HCT116 (cell line): Measurements from ENCODE around the gene CENPX.

Source experiments
- EGR1 ChIP-seq: IDR thresholded peaks from 2 replicates; pipeline ENCODE4 v1.6.1; 2012; ENCODE audit warnings: low read depth
- EZH2 ChIP-seq: fragments of 200-600 bp; sonication (generic); IDR thresholded peaks from 2 replicates; pipeline ENCODE4 v1.6.1; 2017; ENCODE audit warnings: antibody characterized with exemption, mixed run types
- POLR2AphosphoS5 ChIP-seq: IDR thresholded peaks from 2 replicates; pipeline ENCODE4 v1.6.1; 2011; ENCODE audit warnings: mild to moderate bottlenecking, low read depth, low read length, moderate library complexity
- SIN3A ChIP-seq: IDR thresholded peaks from 2 replicates; pipeline ENCODE4 v1.6.1; 2012; ENCODE audit warnings: low read depth
- SP1 ChIP-seq: IDR thresholded peaks from 2 replicates; pipeline ENCODE4 v1.6.1; 2012; ENCODE audit warnings: low read depth
- YY1 ChIP-seq: IDR thresholded peaks from 2 replicates; pipeline ENCODE4 v1.6.1; 2011; ENCODE audit warnings: low read length, low read depth, moderate library complexity, mild to moderate bottlenecking; ENCODE audit not compliant: insufficient replicate concordance; ENCODE audit errors: extremely low read depth
- TF ChIP-seq, protein P1 (sequence below): IDR thresholded peaks from 2 replicates; pipeline ENCODE4 v1.6.1; 2012; ENCODE audit warnings: low read depth
- TF ChIP-seq, protein P2 (sequence below), 3 experiments: fragments of 200-600 bp in 1 of 3; sonication (generic) in 1 of 3; IDR thresholded peaks in 2 of 3; conservative IDR thresholded peaks in 1 of 3; 2 replicates each; pipeline ENCODE4 v1.5.1; 2012 to 2017; ENCODE audit warnings: low read depth in 2 of 3, low read length in 2 of 3, antibody characterized with exemption in 1 of 3, borderline replicate concordance in 1 of 3, control low read depth in 1 of 3, mild to moderate bottlenecking in 1 of 3, mixed read lengths in 1 of 3, mixed run types in 1 of 3, moderate library complexity in 1 of 3; ENCODE audit not compliant: insufficient read depth in 1 of 3
- TF ChIP-seq, protein P3 (sequence below): IDR thresholded peaks from 2 replicates; pipeline ENCODE4 v1.6.1; 2012

DNA sequence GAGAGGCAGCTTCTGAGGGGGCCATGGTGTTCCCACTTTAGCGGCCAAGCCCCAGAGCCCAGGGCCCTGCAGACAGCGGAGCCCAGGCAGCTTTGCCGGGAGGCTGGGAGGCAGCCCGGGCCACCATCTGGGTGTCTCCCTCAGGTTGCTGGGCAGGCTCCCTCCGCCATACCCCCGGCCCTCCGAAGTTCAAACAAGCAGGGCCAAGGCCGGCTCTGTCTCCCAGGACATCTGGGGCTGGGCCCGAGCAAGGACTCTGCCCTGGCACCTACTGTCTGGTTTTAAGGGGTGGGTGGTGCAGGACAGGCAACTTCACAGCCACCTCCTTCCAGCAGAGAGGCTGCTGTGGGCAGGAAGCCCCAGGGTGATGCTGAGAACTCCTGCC, 40.3 kb upstream of the CENPX start:
- TF ChIP-seq YY1 = no peak
- no peak for TF ChIP-seq POLR2AphosphoS5
- TF ChIP-seq, protein P1, sequence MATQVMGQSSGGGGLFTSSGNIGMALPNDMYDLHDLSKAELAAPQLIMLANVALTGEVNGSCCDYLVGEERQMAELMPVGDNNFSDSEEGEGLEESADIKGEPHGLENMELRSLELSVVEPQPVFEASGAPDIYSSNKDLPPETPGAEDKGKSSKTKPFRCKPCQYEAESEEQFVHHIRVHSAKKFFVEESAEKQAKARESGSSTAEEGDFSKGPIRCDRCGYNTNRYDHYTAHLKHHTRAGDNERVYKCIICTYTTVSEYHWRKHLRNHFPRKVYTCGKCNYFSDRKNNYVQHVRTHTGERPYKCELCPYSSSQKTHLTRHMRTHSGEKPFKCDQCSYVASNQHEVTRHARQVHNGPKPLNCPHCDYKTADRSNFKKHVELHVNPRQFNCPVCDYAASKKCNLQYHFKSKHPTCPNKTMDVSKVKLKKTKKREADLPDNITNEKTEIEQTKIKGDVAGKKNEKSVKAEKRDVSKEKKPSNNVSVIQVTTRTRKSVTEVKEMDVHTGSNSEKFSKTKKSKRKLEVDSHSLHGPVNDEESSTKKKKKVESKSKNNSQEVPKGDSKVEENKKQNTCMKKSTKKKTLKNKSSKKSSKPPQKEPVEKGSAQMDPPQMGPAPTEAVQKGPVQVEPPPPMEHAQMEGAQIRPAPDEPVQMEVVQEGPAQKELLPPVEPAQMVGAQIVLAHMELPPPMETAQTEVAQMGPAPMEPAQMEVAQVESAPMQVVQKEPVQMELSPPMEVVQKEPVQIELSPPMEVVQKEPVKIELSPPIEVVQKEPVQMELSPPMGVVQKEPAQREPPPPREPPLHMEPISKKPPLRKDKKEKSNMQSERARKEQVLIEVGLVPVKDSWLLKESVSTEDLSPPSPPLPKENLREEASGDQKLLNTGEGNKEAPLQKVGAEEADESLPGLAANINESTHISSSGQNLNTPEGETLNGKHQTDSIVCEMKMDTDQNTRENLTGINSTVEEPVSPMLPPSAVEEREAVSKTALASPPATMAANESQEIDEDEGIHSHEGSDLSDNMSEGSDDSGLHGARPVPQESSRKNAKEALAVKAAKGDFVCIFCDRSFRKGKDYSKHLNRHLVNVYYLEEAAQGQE = no peak
- TF ChIP-seq, protein P2, sequence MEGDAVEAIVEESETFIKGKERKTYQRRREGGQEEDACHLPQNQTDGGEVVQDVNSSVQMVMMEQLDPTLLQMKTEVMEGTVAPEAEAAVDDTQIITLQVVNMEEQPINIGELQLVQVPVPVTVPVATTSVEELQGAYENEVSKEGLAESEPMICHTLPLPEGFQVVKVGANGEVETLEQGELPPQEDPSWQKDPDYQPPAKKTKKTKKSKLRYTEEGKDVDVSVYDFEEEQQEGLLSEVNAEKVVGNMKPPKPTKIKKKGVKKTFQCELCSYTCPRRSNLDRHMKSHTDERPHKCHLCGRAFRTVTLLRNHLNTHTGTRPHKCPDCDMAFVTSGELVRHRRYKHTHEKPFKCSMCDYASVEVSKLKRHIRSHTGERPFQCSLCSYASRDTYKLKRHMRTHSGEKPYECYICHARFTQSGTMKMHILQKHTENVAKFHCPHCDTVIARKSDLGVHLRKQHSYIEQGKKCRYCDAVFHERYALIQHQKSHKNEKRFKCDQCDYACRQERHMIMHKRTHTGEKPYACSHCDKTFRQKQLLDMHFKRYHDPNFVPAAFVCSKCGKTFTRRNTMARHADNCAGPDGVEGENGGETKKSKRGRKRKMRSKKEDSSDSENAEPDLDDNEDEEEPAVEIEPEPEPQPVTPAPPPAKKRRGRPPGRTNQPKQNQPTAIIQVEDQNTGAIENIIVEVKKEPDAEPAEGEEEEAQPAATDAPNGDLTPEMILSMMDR (IDR thresholded peaks at IDR 0.05 in 2 of 3, conservative IDR thresholded peaks at IDR 0.05 in 1 of 3; ENCODE audit: borderline replicate concordance in 1 of 3, insufficient read depth in 1 of 3, low read depth in 2 of 3, low read length in 2 of 3) = no peak
- TF ChIP-seq SIN3A = no peak
- TF ChIP-seq, protein P3, sequence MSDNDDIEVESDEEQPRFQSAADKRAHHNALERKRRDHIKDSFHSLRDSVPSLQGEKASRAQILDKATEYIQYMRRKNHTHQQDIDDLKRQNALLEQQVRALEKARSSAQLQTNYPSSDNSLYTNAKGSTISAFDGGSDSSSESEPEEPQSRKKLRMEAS = no peak
- TF ChIP-seq EZH2 = no peak
- TF ChIP-seq EGR1 = no peak
- TF ChIP-seq SP1 = no peak
